NCI-H82 (cell line): ENCODE results near the gene VSTM4.

Experiments
- DNase-seq: peaks from one replicate; lab custom pipeline; 2025; lab: John Stamatoyannopoulos, UW

The VSTM4 gene

GRCh38 chr10:49040601-49041000 is 74.7 kb downstream of the VSTM4 start:
- no peak for DNase-seq

- DNase-seq, result no peak
Measured at GRCh38 chr10:49039409-49039808, 75.9 kb downstream of the VSTM4 start.

GRCh38 chr10:49038711-49039110 is 76.6 kb downstream of the VSTM4 start:
- no peak for DNase-seq

GRCh38 chr10:49037187-49037586 is 78.1 kb downstream of the VSTM4 start:
- DNase-seq, result no peak

GRCh38 chr10:49036638-49037037 is 78.7 kb downstream of the VSTM4 start:
- DNase-seq, result no peak

- DNase-seq, result no peak
Measured at GRCh38 chr10:49035920-49036319, 79.4 kb downstream of the VSTM4 start.

GRCh38 chr10:49034925-49035324 is 80.4 kb downstream of the VSTM4 start:
- no peak for DNase-seq

- DNase-seq, result no peak
Measured at GRCh38 chr10:49033939-49034338, 81.4 kb downstream of the VSTM4 start.

- no peak for DNase-seq
Measured at GRCh38 chr10:49029666-49030065, 85.7 kb downstream of the VSTM4 start.

- DNase-seq, result no peak
Measured at GRCh38 chr10:49028639-49029038, 86.7 kb downstream of the VSTM4 start.

- DNase-seq, result no peak
Measured at GRCh38 chr10:49025347-49025983, 89.9 kb downstream of the VSTM4 start.

- DNase-seq, result no peak
Measured at GRCh38 chr10:49024484-49024883, 90.8 kb downstream of the VSTM4 start.

GRCh38 chr10:49023752-49024151 is 91.6 kb downstream of the VSTM4 start:
- DNase-seq, result no peak

GRCh38 chr10:49023071-49023470 is 92.3 kb downstream of the VSTM4 start:
- no peak for DNase-seq

GRCh38 chr10:49021685-49022084 is 93.6 kb downstream of the VSTM4 start:
- no peak for DNase-seq

GRCh38 chr10:49015700-49016099 is 99.6 kb downstream of the VSTM4 start:
- DNase-seq, result no peak

- no peak for DNase-seq
Measured at GRCh38 chr10:49012603-49013002, 102.7 kb downstream of the VSTM4 start.

- DNase-seq, result no peak
Measured at GRCh38 chr10:49011756-49012155, 103.6 kb downstream of the VSTM4 start.

- DNase-seq, result no peak
Measured at GRCh38 chr10:49010865-49011264, 104.5 kb downstream of the VSTM4 start.

- DNase-seq, result no peak
Measured at GRCh38 chr10:49010295-49010694, 105.0 kb downstream of the VSTM4 start.

- DNase-seq, result no peak
Measured at GRCh38 chr10:49009199-49009979, 105.9 kb downstream of the VSTM4 start.

- no peak for DNase-seq
Measured at GRCh38 chr10:49008505-49009198, 106.7 kb downstream of the VSTM4 start.

- no peak for DNase-seq
Measured at GRCh38 chr10:49008091-49008490, 107.2 kb downstream of the VSTM4 start.
